ENCODE results near the gene PPDPF. TPM values are rescaled to one million over a fixed set of nuclear protein-coding genes. Genes with fewer than 3 reads are reported as not detected.

The PPDPF gene
- polyA plus RNA-seq, 1 donor (not counting 4 experiments of a cell fraction or from before 2014, with no cell fraction given): 8.8 TPM

GRCh38 chr20:63500151-63500901, 20.2 kb upstream of the PPDPF start:
- no peak overlapping the region for H2AFZ ChIP-seq (ENCODE audit: control insufficient read depth, low read length)
- no peak overlapping the region for H3K9ac ChIP-seq (ENCODE audit: control insufficient read depth, extremely low read depth, insufficient read depth, low read length)
- H3K9me1 ChIP-seq (ENCODE audit: control insufficient read depth, extremely low read depth, insufficient read depth, low read length): no peaks in the 10 kb centered on the region
- H3K4me3 ChIP-seq (ENCODE audit: control insufficient read depth in 2 of 3, extremely low read depth in 1 of 3, insufficient read depth in 2 of 3, low read depth in 1 of 3, low read length in 3 of 3): no peak overlapping the region
- dilution Hi-C loops (cut with MboI; ENCODE audit: extremely low pct_ligation_motif_present, low sequenced_read_pairs): no loop called here
- H3K27me3 ChIP-seq (ENCODE audit: control insufficient read depth, extremely low read depth, insufficient read depth, low read length): peaks cover 62% of the 10 kb centered on the region
- H3K4me2 ChIP-seq (ENCODE audit: control insufficient read depth, extremely low read depth, insufficient read depth, low read depth, low read length): no peak overlapping the region
- no peaks in the 10 kb centered on the region for H3K9me3 ChIP-seq (ENCODE audit: control insufficient read depth, low read depth, low read length)
- DNase-seq (ENCODE audit: low read depth, low spot score) (no peak), FAIRE-seq (no peak)
- no peaks in the 10 kb centered on the region for H4K20me1 ChIP-seq (ENCODE audit: control insufficient read depth, extremely low read depth, insufficient read depth, low read length)
- no peaks in the 10 kb centered on the region for H3K36me3 ChIP-seq (ENCODE audit: control insufficient read depth in 2 of 2, extremely low read depth in 1 of 2, insufficient read depth in 2 of 2, low read length in 2 of 2)
- TF ChIP-seq CTCF (optimal IDR thresholded peaks at IDR 0.05 in 1 of 3, IDR thresholded peaks at IDR 0.05 in 1 of 3, conservative IDR thresholded peaks at IDR 0.05 in 1 of 3; ENCODE audit: extremely low read depth in 1 of 3, insufficient read depth in 2 of 3, low read length in 3 of 3) (no peak), EZH2 (IDR thresholded peaks at IDR 0.05; ENCODE audit: low read length) (no peak)
- H3K4me1 ChIP-seq (ENCODE audit: control insufficient read depth, extremely low read depth, insufficient read depth, low read length): peaks cover 2% of the 10 kb centered on the region
- H3K79me2 ChIP-seq (ENCODE audit: control insufficient read depth, insufficient read depth, low read length): no peaks in the 10 kb centered on the region
- no peak overlapping the region for H3K27ac ChIP-seq (ENCODE audit: control insufficient read depth, insufficient read depth, low read length)

- H4K20me1 ChIP-seq (ENCODE audit: control insufficient read depth, extremely low read depth, insufficient read depth, low read length): no peaks in the 10 kb centered on the region
- no peak overlapping the region for H3K4me2 ChIP-seq (ENCODE audit: control insufficient read depth, extremely low read depth, insufficient read depth, low read depth, low read length)
- H3K27me3 ChIP-seq (ENCODE audit: control insufficient read depth, extremely low read depth, insufficient read depth, low read length): peaks cover 67% of the 10 kb centered on the region
- no peaks in the 10 kb centered on the region for H3K36me3 ChIP-seq (ENCODE audit: control insufficient read depth in 2 of 2, extremely low read depth in 1 of 2, insufficient read depth in 2 of 2, low read length in 2 of 2)
- H3K9ac ChIP-seq (ENCODE audit: control insufficient read depth, extremely low read depth, insufficient read depth, low read length): no peak overlapping the region
- no peaks in the 10 kb centered on the region for H3K9me1 ChIP-seq (ENCODE audit: control insufficient read depth, extremely low read depth, insufficient read depth, low read length)
- FAIRE-seq (no peak), DNase-seq (ENCODE audit: low read depth, low spot score) (no peak)
- no peak overlapping the region for H2AFZ ChIP-seq (ENCODE audit: control insufficient read depth, low read length)
- TF ChIP-seq CTCF (optimal IDR thresholded peaks at IDR 0.05 in 1 of 3, IDR thresholded peaks at IDR 0.05 in 1 of 3, conservative IDR thresholded peaks at IDR 0.05 in 1 of 3; ENCODE audit: extremely low read depth in 1 of 3, insufficient read depth in 2 of 3, low read length in 3 of 3): no peak
- no peak for TF ChIP-seq EZH2 (IDR thresholded peaks at IDR 0.05; ENCODE audit: low read length)
- H3K4me3 ChIP-seq (ENCODE audit: control insufficient read depth in 2 of 3, extremely low read depth in 1 of 3, insufficient read depth in 2 of 3, low read depth in 1 of 3, low read length in 3 of 3): no peak overlapping the region
- H3K79me2 ChIP-seq (ENCODE audit: control insufficient read depth, insufficient read depth, low read length): no peaks in the 10 kb centered on the region
- H3K27ac ChIP-seq (ENCODE audit: control insufficient read depth, insufficient read depth, low read length): no peak overlapping the region
- H3K9me3 ChIP-seq (ENCODE audit: control insufficient read depth, low read depth, low read length): no peaks in the 10 kb centered on the region
- H3K4me1 ChIP-seq (ENCODE audit: control insufficient read depth, extremely low read depth, insufficient read depth, low read length): peaks cover 2% of the 10 kb centered on the region
- dilution Hi-C loops (cut with MboI; ENCODE audit: extremely low pct_ligation_motif_present, low sequenced_read_pairs): no loop called here
These were observed 19.4 kb upstream of the PPDPF start for GRCh38 chr20:63500902-63501817.
